ENCODE results near the gene FOXC1. TPM values are rescaled to one million over a fixed set of nuclear protein-coding genes. Genes with fewer than 3 reads are reported as not detected.

FOXC1 gene
- total and polyA plus RNA-seq, 2 of the 13 experiments (the other 11 are each of a cell fraction or from before 2014, with no cell fraction given): 0.44 to 0.55 TPM

DNA sequence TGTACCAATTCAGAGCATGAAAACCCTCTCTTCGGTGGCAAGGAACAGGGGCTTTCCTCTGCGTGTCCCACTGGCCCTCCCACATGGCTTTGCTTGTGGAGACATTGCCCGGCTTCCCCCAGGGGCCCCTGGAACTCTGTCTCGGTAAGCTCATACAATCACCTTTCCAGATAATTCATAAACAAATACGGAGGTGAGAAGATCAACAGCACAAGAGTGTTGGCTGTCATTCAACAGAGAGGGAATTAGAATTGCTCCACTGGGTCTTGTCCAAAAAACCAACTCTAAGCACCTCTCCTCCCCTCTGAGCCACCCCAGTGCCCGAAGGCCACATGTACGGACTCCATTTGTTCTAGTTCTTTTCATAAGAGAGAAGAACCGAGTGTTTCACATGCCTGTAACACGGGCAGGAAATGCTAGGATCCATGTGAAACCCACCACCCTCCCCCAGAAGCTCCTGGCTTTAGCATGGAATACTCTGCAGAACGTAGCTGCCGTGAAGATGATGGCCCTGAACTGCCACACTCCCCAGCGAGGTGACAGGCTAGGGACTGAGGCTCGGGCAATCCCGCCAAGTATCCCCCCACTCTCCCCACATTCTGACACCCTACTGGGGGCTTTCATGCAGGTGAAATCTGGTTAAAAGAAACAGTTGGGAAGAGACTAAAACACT is 24.6 kb upstream of the FOXC1 start (continued):
- TF ChIP-seq BRCA1 (CRISPR knock-in tag; IDR thresholded peaks at IDR 0.05) (no peak), NCOR1 (IDR thresholded peaks at IDR 0.05; ENCODE audit: borderline replicate concordance, low read length) (no peak), YEATS4 (CRISPR knock-in tag; IDR thresholded peaks at IDR 0.05; ENCODE audit: borderline replicate concordance) (no peak)

DNA sequence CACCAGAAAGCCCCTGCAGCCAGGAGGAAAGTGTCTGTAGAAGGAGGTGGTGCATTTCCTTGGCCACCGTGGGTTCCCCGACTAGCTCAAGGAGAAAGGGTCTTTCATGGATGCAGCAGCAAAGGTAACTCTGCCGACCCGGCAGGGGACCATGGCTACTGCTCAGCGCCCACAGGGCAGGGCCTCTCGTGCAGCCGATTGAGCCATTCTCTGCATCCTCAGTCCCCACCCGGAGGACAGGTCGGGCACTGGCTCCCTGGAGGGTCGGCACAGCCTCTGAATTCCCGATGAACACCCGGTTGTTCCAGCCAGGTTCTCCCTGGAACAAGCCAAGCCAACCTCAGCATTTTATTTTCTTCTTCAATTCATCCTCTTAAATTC is 24.1 kb upstream of the FOXC1 start:
- Histone ChIP-seq H3K79me2 (ENCODE audit: insufficient read depth, low read length) (no peaks in the 10 kb centered on the region), H3K36me3 (replicated peaks in 1 of 2; ENCODE audit: control insufficient read depth in 1 of 2, insufficient read depth in 2 of 2, low read length in 2 of 2) (no peaks in the 10 kb centered on the region), H3K27me3 (ENCODE audit: control insufficient read depth in 1 of 2, insufficient read depth in 2 of 2, low read length in 2 of 2) (peaks cover 2 to 15% of the 10 kb centered on the region in 2 experiments; a peak in 2 of 5 replicates), H3K9ac (ENCODE audit: insufficient read depth, low read depth, low read length) (no peak overlapping the region), H2AFZ (ENCODE audit: low read length) (no peak overlapping the region), H4K20me1 (ENCODE audit: insufficient read depth, low read length) (no peaks in the 10 kb centered on the region), H3K9me3 (ENCODE audit: low read length) (no peaks in the 10 kb centered on the region), H3K4me3 (replicated peaks in 1 of 3; ENCODE audit: insufficient read depth in 1 of 3, low read depth in 2 of 3, low read length in 3 of 3) (no peak overlapping the region), H3K4me1 (ENCODE audit: insufficient read depth, low read length) (peaks cover 16% of the 10 kb centered on the region), H3K27ac (ENCODE audit: extremely low read length, insufficient read depth, low read length) (no peak overlapping the region), H3K4me2 (ENCODE audit: low read depth, low read length) (no peak overlapping the region)
- TF ChIP-seq, protein P1, sequence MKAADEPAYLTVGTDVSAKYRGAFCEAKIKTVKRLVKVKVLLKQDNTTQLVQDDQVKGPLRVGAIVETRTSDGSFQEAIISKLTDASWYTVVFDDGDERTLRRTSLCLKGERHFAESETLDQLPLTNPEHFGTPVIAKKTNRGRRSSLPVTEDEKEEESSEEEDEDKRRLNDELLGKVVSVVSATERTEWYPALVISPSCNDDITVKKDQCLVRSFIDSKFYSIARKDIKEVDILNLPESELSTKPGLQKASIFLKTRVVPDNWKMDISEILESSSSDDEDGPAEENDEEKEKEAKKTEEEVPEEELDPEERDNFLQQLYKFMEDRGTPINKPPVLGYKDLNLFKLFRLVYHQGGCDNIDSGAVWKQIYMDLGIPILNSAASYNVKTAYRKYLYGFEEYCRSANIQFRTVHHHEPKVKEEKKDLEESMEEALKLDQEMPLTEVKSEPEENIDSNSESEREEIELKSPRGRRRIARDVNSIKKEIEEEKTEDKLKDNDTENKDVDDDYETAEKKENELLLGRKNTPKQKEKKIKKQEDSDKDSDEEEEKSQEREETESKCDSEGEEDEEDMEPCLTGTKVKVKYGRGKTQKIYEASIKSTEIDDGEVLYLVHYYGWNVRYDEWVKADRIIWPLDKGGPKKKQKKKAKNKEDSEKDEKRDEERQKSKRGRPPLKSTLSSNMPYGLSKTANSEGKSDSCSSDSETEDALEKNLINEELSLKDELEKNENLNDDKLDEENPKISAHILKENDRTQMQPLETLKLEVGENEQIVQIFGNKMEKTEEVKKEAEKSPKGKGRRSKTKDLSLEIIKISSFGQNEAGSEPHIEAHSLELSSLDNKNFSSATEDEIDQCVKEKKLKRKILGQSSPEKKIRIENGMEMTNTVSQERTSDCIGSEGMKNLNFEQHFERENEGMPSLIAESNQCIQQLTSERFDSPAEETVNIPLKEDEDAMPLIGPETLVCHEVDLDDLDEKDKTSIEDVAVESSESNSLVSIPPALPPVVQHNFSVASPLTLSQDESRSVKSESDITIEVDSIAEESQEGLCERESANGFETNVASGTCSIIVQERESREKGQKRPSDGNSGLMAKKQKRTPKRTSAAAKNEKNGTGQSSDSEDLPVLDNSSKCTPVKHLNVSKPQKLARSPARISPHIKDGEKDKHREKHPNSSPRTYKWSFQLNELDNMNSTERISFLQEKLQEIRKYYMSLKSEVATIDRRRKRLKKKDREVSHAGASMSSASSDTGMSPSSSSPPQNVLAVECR (CRISPR knock-in tag; IDR thresholded peaks at IDR 0.05; ENCODE audit: borderline replicate concordance): no peak
- TF ChIP-seq RXRB (CRISPR knock-in tag; IDR thresholded peaks at IDR 0.05; ENCODE audit: borderline replicate concordance): no peak
- no peak for TF ChIP-seq ZFP90 (CRISPR knock-in tag; IDR thresholded peaks at IDR 0.05; ENCODE audit: borderline replicate concordance)
- no peak for TF ChIP-seq HOXD1 (CRISPR knock-in tag; IDR thresholded peaks at IDR 0.05)
- no peak for TF ChIP-seq THAP11 (CRISPR knock-in tag; IDR thresholded peaks at IDR 0.05)
- no peak for TF ChIP-seq SRSF1 (optimal IDR thresholded peaks at IDR 0.05; ENCODE audit: low read depth, low read length)
- TF ChIP-seq SETDB1 (CRISPR knock-in tag; IDR thresholded peaks at IDR 0.05; ENCODE audit: borderline replicate concordance): no peak
- no peak for TF ChIP-seq MED8 (CRISPR knock-in tag; IDR thresholded peaks at IDR 0.05; ENCODE audit: insufficient replicate concordance)
- no peak for TF ChIP-seq TCF7L2 (IDR thresholded peaks at IDR 0.05; ENCODE audit: low read depth, low read length)
- in situ Hi-C loops (cut with HindIII; ENCODE audit: extremely low pct_ligation_motif_present, low pct_unique_long_range_greater_than_20kb): no loop called here
- ChIA-PET POLR2A (no interaction called here), CTCF (ENCODE audit: low intra/inter-chr PET ratio, low total read pairs) (no interaction called here)
- FAIRE-seq (no peak), ATAC-seq (no peak), DNase-seq (ENCODE audit: low spot score) (no peak)
- intact Hi-C loops (cut with micrococcal nuclease; ENCODE audit: unreplicated experiment): no loop called here
- 57% methylated on average over 9 of the region's 12 CpGs for WGBS (ENCODE audit: low lambda C conversion rate)
- BruUV-seq (replicated peaks): no TSS peak

Measured in HepG2 (cell line).